NCI-H1694 (cell line): ENCODE data around the gene NR1D1.

Experiments
- DNase-seq: peaks from one replicate; lab custom pipeline; 2025; lab: John Stamatoyannopoulos, UW

Gene NR1D1

DNA sequence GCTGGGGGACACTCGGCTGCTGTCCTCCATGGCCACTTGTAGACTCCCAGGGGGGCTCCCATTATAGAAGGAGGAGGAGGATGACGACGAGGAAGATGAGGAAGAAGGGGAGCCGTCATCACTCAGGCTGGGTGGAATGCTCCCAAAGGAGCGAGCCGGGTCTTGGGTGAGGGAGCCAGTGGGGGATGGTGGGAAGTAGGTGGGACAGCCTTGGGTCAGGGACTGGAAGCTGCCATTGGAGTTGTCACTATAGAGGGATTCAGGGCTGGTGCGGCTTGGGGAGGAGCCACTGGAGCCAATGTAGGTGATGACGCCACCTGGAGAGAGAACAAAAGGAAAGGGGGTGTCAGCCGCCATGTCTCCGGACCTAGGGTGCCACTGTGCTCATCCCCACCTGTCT, 3.3 kb downstream of the NR1D1 start:
- no peak for DNase-seq

DNA sequence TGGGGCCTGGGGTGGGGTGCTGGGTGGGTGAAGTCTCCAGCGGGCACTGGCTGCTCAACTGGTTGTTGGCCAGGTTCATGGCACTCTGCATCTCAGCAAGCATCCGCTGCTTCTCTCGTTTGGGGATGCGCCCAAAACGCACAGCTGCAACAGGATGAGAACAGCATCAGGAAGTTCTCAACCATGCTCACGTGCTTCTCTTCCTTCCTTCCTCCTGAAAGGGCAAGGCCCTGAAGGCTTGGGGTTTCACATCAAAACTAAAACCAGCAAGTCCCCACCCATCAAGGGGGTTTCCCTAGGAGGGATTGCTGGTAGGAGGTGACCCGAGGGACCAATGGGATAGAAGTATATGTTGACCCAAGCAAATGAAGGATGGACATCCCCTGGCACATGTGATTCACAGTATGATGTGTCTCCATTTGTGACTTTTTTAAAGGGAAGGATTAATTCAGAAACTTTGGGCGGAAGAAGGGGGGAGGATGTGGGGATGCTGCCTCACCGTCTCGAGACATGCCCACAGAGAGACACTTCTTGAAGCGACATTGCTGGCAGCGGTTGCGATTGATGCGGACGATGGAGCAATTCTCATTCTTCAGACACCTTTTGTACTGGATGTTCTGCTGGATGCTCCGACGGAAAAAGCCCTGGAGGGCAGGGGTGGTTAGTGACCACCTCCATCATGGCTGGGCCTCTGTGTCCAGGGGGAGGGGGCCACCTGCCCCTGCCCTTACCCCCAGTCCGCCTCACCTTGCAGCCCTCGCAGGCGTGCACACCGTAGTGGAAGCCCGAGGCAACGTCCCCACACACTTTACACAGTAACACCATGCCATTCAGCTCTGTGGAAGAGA, 4.2 kb downstream of the NR1D1 start:
- no peak for DNase-seq

GRCh38 chr17:40095351-40095943, 4.9 kb downstream of the NR1D1 start:
- DNase-seq: no peak

- DNase-seq: no peak
Measured at GRCh38 chr17:40094874-40095273, 5.5 kb downstream of the NR1D1 start.

- no peak for DNase-seq
Measured at GRCh38 chr17:40093580-40094201, 6.7 kb downstream of the NR1D1 start.

- no peak for DNase-seq
Measured at GRCh38 chr17:40093005-40093579, 7.3 kb downstream of the NR1D1 start.

GRCh38 chr17:40092581-40092980, 7.8 kb downstream of the NR1D1 start:
- no peak for DNase-seq

DNA sequence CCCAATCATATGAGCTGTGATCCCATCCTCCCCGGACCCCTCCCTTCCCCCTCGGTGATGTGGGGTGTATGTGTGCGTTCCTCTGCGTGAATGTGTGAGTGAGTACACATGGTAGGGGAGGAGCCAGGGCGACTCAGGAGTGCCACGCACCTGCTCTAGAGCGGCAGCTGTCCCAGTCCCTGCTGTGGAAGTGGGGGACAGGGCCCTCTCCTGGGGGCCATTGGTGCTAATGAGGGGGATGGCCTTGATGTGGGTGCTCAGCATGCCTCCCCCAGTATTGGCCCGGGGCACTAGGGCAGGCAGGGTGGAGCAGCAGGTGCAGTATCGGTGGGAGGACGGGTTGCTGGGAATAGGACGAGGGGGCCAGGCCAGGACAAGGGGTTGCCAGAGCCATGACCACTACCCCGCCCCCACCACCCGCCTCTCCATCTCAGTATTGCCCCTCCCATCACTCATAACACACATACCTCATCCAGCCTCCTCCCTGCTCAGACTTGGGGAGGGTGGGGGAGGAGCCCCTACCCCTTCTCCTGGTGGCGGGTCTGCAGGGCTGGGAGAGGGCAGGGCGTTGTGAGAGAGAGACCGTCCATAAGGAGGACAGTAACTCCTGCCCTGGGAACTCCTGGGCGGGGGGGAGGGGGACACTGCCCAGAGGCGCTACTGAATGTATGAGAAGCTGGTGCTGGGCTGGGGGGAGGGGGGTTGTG, 8.5 kb downstream of the NR1D1 start:
- DNase-seq: no peak

GRCh38 chr17:40090237-40091119, 9.9 kb downstream of the NR1D1 start:
- DNase-seq: peak; percentile 44

GRCh38 chr17:40089077-40089895, 11.1 kb downstream of the NR1D1 start:
- no peak for DNase-seq

DNA sequence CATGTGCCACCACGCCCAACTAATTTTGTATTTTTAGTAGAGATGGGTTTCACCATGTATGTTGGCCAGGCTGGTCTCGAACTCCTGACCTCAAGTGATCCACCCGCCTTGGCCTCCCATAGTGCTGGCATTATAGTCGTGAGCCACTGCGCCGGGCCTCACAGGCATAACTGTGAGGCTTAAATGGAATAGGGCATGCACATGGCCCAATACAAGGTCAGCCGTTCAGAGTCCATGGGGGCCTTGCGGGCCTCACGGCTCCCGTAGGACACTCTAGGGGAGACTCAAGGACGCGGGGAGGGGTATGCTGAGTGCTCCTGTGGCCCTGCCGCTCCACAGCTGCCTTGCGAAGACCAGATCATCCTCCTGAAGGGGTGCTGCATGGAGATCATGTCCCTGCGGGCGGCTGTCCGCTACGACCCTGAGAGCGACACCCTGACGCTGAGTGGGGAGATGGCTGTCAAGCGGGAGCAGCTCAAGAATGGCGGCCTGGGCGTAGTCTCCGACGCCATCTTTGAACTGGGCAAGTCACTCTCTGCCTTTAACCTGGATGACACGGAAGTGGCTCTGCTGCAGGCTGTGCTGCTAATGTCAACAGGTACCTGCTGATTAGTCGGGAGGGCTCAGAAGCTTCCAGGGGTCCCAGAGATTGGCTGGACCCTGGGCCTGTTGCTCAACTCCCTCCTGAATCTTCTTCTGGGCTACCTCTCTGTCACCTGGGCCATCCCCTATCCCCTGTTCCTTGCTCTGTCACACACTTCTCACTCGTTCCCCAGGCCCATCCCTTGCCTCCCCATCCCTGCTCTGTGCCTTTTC, 12.3 kb downstream of the NR1D1 start:
- no peak for DNase-seq

- no peak for DNase-seq
Measured at GRCh38 chr17:40087049-40087794, 13.2 kb downstream of the NR1D1 start.

- DNase-seq: peak; percentile 37
Measured at GRCh38 chr17:40086150-40087044, 14.0 kb downstream of the NR1D1 start.

- DNase-seq: no peak
Measured at GRCh38 chr17:40084477-40084876, 15.9 kb downstream of the NR1D1 start.

DNA sequence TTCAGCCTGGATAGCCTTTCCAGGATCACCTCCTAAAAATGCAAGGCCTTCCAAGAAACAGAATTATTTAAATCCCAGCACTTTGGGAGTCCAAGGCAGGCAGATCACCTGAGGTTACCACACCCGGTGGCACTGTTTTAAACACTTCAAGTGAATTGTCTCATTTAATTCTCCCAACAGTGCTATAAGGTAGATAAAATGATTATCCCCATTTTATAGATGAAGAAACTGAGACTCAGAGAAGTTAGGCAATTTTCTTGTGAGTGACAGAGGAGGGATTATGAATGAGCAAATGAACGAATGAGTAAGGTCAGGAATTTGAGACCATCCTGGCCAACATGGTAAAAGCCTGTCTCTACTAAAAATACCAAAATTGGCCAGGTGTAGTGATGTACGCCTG, 20.8 kb downstream of the NR1D1 start:
- DNase-seq: no peak

- no peak for DNase-seq
Measured at GRCh38 chr17:40076591-40076990, 23.8 kb downstream of the NR1D1 start.

GRCh38 chr17:40075942-40076498, 24.4 kb downstream of the NR1D1 start:
- DNase-seq: no peak
